MM.1S (cell line): Measurements from ENCODE around the gene NBPF9.
"Not testable (repeated sequence)": the region's sequence is repeated elsewhere in the genome, so short reads cannot be mapped to it uniquely, and the experiment has no call there.

Experiments used
- CTCF ChIP-seq: fragments of 300-600 bp; sonication (generic); IDR thresholded peaks from 2 replicates; pipeline ENCODE4 v1.5.1; 2016; ENCODE audit warnings: antibody characterized with exemption, low read length, mixed read lengths
- EZH2 ChIP-seq: fragments of 300-600 bp; sonication (generic); optimal IDR thresholded peaks from 2 replicates; pipeline ENCODE3; 2017; ENCODE audit warnings: low read depth, mild to moderate bottlenecking, antibody characterized with exemption, low read length, mixed read lengths
- EZH2phosphoT487 ChIP-seq: fragments of 300-600 bp; sonication (generic); IDR thresholded peaks from 2 replicates; pipeline ENCODE4 v1.6.1; 2018; ENCODE audit warnings: antibody characterized with exemption, low read length

GRCh38 chr1:149008326-149008725 lies 95.0 kb downstream of the NBPF9 start:
- TF ChIP-seq CTCF, EZH2, EZH2phosphoT487: not testable (repeated sequence)
